GM23248 (cell line): ENCODE measurements around the gene PRDX2. TPM values are rescaled to one million over a fixed set of nuclear protein-coding genes. Genes with fewer than 3 reads are reported as not detected.

ENCODE experiments used
- DNase-seq: peaks from one replicate; pipeline ENCODE4 v3.0.0-alpha.2; 2015
- H2AFZ ChIP-seq: fragments of 200-600 bp; sonication (generic); 2 replicates; pipeline ENCODE4 v1.6.1; 2016; ENCODE audit warnings: antibody characterized with exemption
- H3F3A ChIP-seq: fragments of 200-600 bp; sonication (generic); 2 replicates; pipeline ENCODE4 v1.6.1; 2016; ENCODE audit warnings: mild to moderate bottlenecking, antibody characterized with exemption, mixed run types; ENCODE audit not compliant: insufficient read depth
- H3K27ac ChIP-seq: fragments of 200-600 bp; sonication (generic); 2 replicates; pipeline ENCODE4 v1.5.1; 2016; ENCODE audit warnings: mild to moderate bottlenecking
- H3K27me3 ChIP-seq: fragments of 200-600 bp; sonication (generic); replicated peaks from 2 replicates; pipeline ENCODE4 v1.6.1; 2016; ENCODE audit warnings: mild to moderate bottlenecking; ENCODE audit not compliant: insufficient read depth
- H3K36me3 ChIP-seq: fragments of 200-600 bp; sonication (generic); 2 replicates; pipeline ENCODE4 v1.6.1; 2016; ENCODE audit warnings: low read depth, mild to moderate bottlenecking
- H3K4me1 ChIP-seq: fragments of 200-600 bp; sonication (generic); 2 replicates; pipeline ENCODE4 v1.6.1; 2016; ENCODE audit warnings: mild to moderate bottlenecking; ENCODE audit not compliant: insufficient read depth
- H3K4me2 ChIP-seq: fragments of 200-600 bp; sonication (generic); one replicate; pipeline ENCODE4 v1.6.1; 2016; ENCODE audit warnings: mild to moderate bottlenecking; ENCODE audit not compliant: unreplicated experiment
- H3K4me3 ChIP-seq: fragments of 200-600 bp; sonication (generic); 2 replicates; pipeline ENCODE4 v1.5.1; 2016; ENCODE audit warnings: mild to moderate bottlenecking
- H3K79me2 ChIP-seq: fragments of 200-600 bp; sonication (generic); 2 replicates; pipeline ENCODE4 v1.6.1; 2016; ENCODE audit warnings: mild to moderate bottlenecking; ENCODE audit not compliant: insufficient read depth
- H3K9ac ChIP-seq: fragments of 200-600 bp; sonication (generic); 2 replicates; pipeline ENCODE4 v1.6.1; 2016; ENCODE audit warnings: mild to moderate bottlenecking
- H3K9me2 ChIP-seq: fragments of 200-600 bp; sonication (generic); 2 replicates; pipeline ENCODE4 v1.6.1; 2016; ENCODE audit warnings: mixed run types, mild to moderate bottlenecking, moderate library complexity; ENCODE audit not compliant: insufficient read depth
- H3K9me3 ChIP-seq: fragments of 200-600 bp; sonication (generic); one replicate; pipeline ENCODE4 v1.6.1; 2017; ENCODE audit warnings: low read depth
- H4K20me1 ChIP-seq: fragments of 200-600 bp; sonication (generic); 2 replicates; pipeline ENCODE4 v1.6.0; 2016; ENCODE audit not compliant: insufficient read depth
- EZH2 ChIP-seq: fragments of 200-600 bp; sonication (generic); IDR thresholded peaks from 2 replicates; pipeline ENCODE4 v1.6.1; 2018; ENCODE audit warnings: antibody characterized with exemption, mild to moderate bottlenecking; ENCODE audit not compliant: insufficient read depth, poor library complexity, severe bottlenecking
- EZH2phosphoT487 ChIP-seq: fragments of 200-600 bp; sonication (generic); IDR thresholded peaks from 2 replicates; pipeline ENCODE4 v1.6.1; 2018; ENCODE audit warnings: antibody characterized with exemption, moderate library complexity, mild to moderate bottlenecking, low read depth; ENCODE audit not compliant: insufficient read depth
- WGBS, 2 experiments: methylation state at CpG; one replicate each; pipeline ENCODE4 v1.1.6; 2015 to 2017; ENCODE audit warnings: low lambda C conversion rate in 2 of 2, low coverage in 1 of 2; ENCODE audit errors: missing lambda C conversion rate in 2 of 2; 5-methylcytosine and 5-hydroxymethylcytosine counted together
- in situ Hi-C: fragments of 300-500 bp; cut with MboI; formaldehyde crosslinking; loops from 2 replicates; pipeline ENCODE4 v1.15.0; 2020
- polyA plus RNA-seq: library from polyadenylated mRNA; unstranded; fragments of >200 nt; fragmentation: Nextera tagmentation; extraction: Ambion mirVana; gene quantifications from 2 replicates; pipeline ENCODE4 v1.2.1, GENCODE V29; 2016
- total RNA-seq: library from RNA; depleted of rRNA; stranded (reverse); fragments of >200 nt; shearing (Covaris generic); gene quantifications from 2 replicates; pipeline ENCODE4 v1.2.3, GENCODE V29; 2014

Gene PRDX2
- total and polyA plus RNA-seq, 2 experiments from 2014 or later = 230 to 252 TPM

GRCh38 chr19:12767150-12767549, 34.5 kb downstream of the PRDX2 start:
- 81 to 88% methylated on average over 9 to 11 of the region's 11 CpGs for WGBS, 2 experiments
- in situ Hi-C loops = no loop called here

GRCh38 chr19:12766051-12766521, 35.5 kb downstream of the PRDX2 start:
- Histone ChIP-seq H3K4me2 (peak overlapping the region; percentile 96), H4K20me1 (no peaks in the 10 kb centered on the region), H3K27me3 (no peaks in the 10 kb centered on the region), H3K4me1 (no peaks in the 10 kb centered on the region), H3K9me3 (no peaks in the 10 kb centered on the region), H3F3A (no peaks in the 10 kb centered on the region), H3K79me2 (no peaks in the 10 kb centered on the region), H2AFZ (peak overlapping the region; percentile 77; the same call in 1 of the 2 replicates), H3K9me2 (no peaks in the 10 kb centered on the region), H3K4me3 (peak overlapping the region; percentile 75), H3K36me3 (no peaks in the 10 kb centered on the region), H3K27ac (no peak overlapping the region), H3K9ac (0 out of 2 replicates have a peak overlapping the region, but pooled peaks have one; percentile 30)
- in situ Hi-C loops = no loop called here
- TF ChIP-seq EZH2 = no peak
- TF ChIP-seq EZH2phosphoT487 = no peak
- 38 to 49% methylated on average over 30 of the region's 30 CpGs for WGBS, 2 experiments
- peak; percentile 83 for DNase-seq

More at GRCh38 chr19:12767150-12767549, 34.5 kb downstream of the PRDX2 start:
- no peak overlapping the region for H3K4me3 ChIP-seq
- H3K4me2 ChIP-seq = no peak overlapping the region
- H3K36me3 ChIP-seq = no peaks in the 10 kb centered on the region
- no peaks in the 10 kb centered on the region for H3K9me2 ChIP-seq
- H3K27me3 ChIP-seq = no peaks in the 10 kb centered on the region
- no peaks in the 10 kb centered on the region for H3K9me3 ChIP-seq
- TF ChIP-seq EZH2phosphoT487 = no peak
- TF ChIP-seq EZH2 = no peak
- no peaks in the 10 kb centered on the region for H4K20me1 ChIP-seq
- H3F3A ChIP-seq = no peaks in the 10 kb centered on the region
- no peak for DNase-seq
- H3K27ac ChIP-seq = no peak overlapping the region
- H2AFZ ChIP-seq = no peak overlapping the region
- H3K4me1 ChIP-seq = no peaks in the 10 kb centered on the region
- no peaks in the 10 kb centered on the region for H3K79me2 ChIP-seq
- H3K9ac ChIP-seq = no peak overlapping the region

- H3K4me1 ChIP-seq = no peaks in the 10 kb centered on the region
- H3K4me2 ChIP-seq = no peak overlapping the region
- H4K20me1 ChIP-seq = no peaks in the 10 kb centered on the region
- no peak overlapping the region for H3K4me3 ChIP-seq
- in situ Hi-C loops = no loop called here
- no peaks in the 10 kb centered on the region for H3K9me3 ChIP-seq
- H3K79me2 ChIP-seq = no peaks in the 10 kb centered on the region
- no peaks in the 10 kb centered on the region for H3K36me3 ChIP-seq
- no peak for DNase-seq
- H3K9ac ChIP-seq = no peak overlapping the region
- TF ChIP-seq EZH2 (no peak), EZH2phosphoT487 (no peak)
- WGBS, 2 experiments = 97 to 99% methylated on average over 16 of the region's 16 CpGs
- no peaks in the 10 kb centered on the region for H3K9me2 ChIP-seq
- no peak overlapping the region for H3K27ac ChIP-seq
- H3F3A ChIP-seq = no peaks in the 10 kb centered on the region
- H2AFZ ChIP-seq = no peak overlapping the region
- H3K27me3 ChIP-seq = no peaks in the 10 kb centered on the region
These were observed 36.9 kb downstream of the PRDX2 start for GRCh38 chr19:12764698-12765097.

GRCh38 chr19:12763100-12763499, 38.5 kb downstream of the PRDX2 start:
- WGBS, 2 experiments = 91 to 92% methylated on average over 10 to 11 of the region's 11 CpGs
- Histone ChIP-seq H3K4me1 (no peaks in the 10 kb centered on the region), H2AFZ (no peak overlapping the region), H3K9ac (no peak overlapping the region), H3K9me3 (no peaks in the 10 kb centered on the region), H3K79me2 (no peaks in the 10 kb centered on the region), H3K9me2 (no peaks in the 10 kb centered on the region), H3K4me3 (no peak overlapping the region), H3K4me2 (no peak overlapping the region), H3K36me3 (no peaks in the 10 kb centered on the region), H3K27me3 (no peaks in the 10 kb centered on the region), H3F3A (peaks cover 10% of the 10 kb centered on the region), H3K27ac (no peak overlapping the region), H4K20me1 (no peaks in the 10 kb centered on the region)
- no peak for DNase-seq
- TF ChIP-seq EZH2phosphoT487 = no peak
- TF ChIP-seq EZH2 = no peak
- in situ Hi-C loops = no loop called here

GRCh38 chr19:12759686-12760085, 41.9 kb downstream of the PRDX2 start:
- no peaks in the 10 kb centered on the region for H3K36me3 ChIP-seq
- H3K4me3 ChIP-seq = no peak overlapping the region
- no peak overlapping the region for H2AFZ ChIP-seq
- peaks cover 12% of the 10 kb centered on the region for H3F3A ChIP-seq
- no peak overlapping the region for H3K27ac ChIP-seq
- no peaks in the 10 kb centered on the region for H3K9me2 ChIP-seq
- in situ Hi-C loops = no loop called here
- no peak overlapping the region for H3K4me2 ChIP-seq
- H3K27me3 ChIP-seq = no peaks in the 10 kb centered on the region
- DNase-seq = no peak
- H3K79me2 ChIP-seq = no peaks in the 10 kb centered on the region
- no peaks in the 10 kb centered on the region for H3K4me1 ChIP-seq
- H4K20me1 ChIP-seq = no peaks in the 10 kb centered on the region
- 91 to 94% methylated on average over 6 of the region's 6 CpGs for WGBS, 2 experiments
- H3K9ac ChIP-seq = no peak overlapping the region
- TF ChIP-seq EZH2phosphoT487 (no peak), EZH2 (no peak)
- no peaks in the 10 kb centered on the region for H3K9me3 ChIP-seq
